Sciatic nerve (tissue), 2 donors: Measurements from ENCODE around the gene MYO5B. TPM values are rescaled to one million over a fixed set of nuclear protein-coding genes. Genes with fewer than 3 reads are reported as not detected.
"Not testable (repeated sequence)": the region's sequence is repeated elsewhere in the genome, so short reads cannot be mapped to it uniquely, and the experiment has no call there.

Source experiments
- ATAC-seq: fragments of 200-7000 bp; cut with Tn5 transposase; one replicate; pipeline ENCODE4 v1.9.1; 2020; ENCODE audit warnings: mild to moderate bottlenecking, moderate library complexity
- DNase-seq: peaks from one replicate; pipeline ENCODE4 v3.0.0-alpha.2; 2020; ENCODE audit warnings: low spot score
- intact Hi-C: fragments of 100-400 bp; cut with DNase I; formaldehyde crosslinking; loops from one replicate; pipeline ENCODE4 v1.14.2; 2022
- total RNA-seq: library from RNA; stranded (reverse); fragmentation: NEBNext Ultra II Directional; extraction: Animal tissue kit (Norgen Biotek cat#: 25700); gene quantifications from one replicate; pipeline ENCODE4 v1.2.1, GENCODE V29; 2021
- donor health status: DM: no; HTN: no; CAD: no.
- donor health status: DM: no; HTN: no; CAD: no.

The MYO5B gene
- total RNA-seq, 1 donor from 2014 or later = 9.9 TPM

DNA sequence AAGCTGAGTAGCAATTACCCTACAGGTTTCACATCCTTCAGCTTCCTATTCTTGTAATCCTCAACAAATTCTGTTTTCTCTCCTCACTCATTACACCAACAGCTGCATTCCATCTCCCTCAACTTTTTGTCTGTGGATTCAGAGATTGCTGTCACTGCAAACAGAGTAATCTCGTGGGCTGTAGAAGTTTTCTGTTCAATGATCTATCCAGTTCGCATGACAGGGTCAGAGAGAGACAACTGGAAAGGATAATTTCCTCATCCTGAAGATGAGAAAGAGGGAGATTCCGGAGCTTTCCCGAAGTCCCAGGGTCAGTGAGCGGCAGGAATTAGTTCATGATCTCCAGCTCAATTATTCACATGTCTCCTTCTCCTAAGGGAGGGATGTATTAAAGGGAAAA lies 75.7 kb downstream of the MYO5B start:
- no peak for DNase-seq

DNA sequence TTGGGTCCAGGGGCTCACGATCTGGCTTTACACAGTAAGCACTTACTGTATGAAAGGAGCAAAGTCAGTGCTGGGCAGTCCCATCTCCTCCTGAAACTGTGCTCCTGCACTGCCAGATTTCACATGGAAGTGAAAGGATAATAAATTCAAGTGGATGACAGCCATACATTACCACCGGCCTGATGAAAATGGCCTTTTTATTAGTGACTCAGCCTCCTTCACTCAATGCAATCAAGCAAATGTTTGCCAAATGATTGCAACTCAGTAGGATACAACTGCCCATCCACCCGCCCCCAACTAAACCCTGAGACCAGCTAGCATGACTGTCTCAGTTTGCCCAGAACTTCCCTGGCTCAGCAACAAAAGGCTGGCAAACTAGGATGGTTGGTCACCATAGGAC lies 77.1 kb downstream of the MYO5B start:
- intact Hi-C loops = no loop called here
- no peak for DNase-seq
- ATAC-seq = no peak

More for the DNA sequence above, 75.7 kb downstream of the MYO5B start:
- intact Hi-C loops = no loop called here
- ATAC-seq = no peak

DNA sequence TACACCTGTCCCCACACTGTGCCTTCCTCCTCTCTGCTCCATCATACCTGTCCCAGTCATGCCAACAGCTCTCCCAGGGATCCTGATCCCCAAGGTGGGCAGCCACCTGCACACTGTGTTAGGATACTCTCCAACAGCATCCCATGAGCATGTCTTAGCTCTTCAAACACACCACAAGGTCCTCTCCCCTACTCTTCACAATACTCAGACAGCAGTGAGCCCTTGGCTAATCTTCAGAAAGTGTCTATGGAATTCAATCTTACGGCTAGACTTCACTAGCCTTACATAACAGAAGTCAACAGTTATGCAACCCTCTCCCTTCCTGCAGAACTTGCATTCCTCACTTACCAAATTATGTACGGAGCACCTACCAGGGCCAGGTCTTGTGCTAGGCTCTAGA lies 79.9 kb downstream of the MYO5B start:
- no peak for DNase-seq
- no peak for ATAC-seq
- intact Hi-C loops = no loop called here

DNA sequence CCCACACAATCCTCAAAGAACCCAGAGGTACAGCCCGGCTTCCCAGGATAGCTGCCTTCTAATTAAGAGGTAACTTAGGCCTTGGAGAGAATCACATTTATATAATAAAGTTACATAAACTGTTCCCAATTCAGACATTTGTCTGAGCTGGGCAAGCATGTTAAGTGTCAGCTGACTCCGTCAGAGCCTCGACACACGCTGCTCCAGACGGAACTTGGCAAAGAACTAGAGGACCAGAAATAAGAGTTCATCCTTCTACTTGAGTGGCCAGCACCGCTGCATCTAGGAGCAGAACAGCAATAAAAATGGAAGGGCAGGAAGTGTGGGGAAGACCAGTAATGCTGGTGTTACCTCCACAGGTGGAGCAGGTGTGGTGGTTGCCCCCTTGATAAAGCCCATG lies 80.5 kb downstream of the MYO5B start:
- no peak for ATAC-seq
- intact Hi-C loops = no loop called here
- DNase-seq = no peak

DNA sequence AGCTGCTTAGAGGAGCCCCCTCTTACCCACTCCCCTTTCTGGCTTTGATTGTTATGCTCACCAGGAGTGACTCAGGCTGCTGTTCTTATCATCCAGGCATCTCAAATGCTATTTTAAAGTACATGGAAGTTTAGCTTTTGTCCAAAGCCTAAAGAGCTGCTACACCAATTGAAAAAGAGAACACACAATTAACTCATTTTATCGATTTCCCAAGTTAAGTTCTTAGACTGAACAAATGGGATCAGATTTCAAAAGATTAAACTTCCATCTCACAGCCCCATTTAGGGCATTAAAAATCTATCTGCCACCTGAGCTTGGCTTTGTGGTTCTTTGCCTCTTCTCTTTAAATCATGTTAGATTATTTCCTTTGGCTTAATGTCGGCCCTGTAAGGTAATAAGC lies 81.2 kb downstream of the MYO5B start:
- no peak for DNase-seq
- ATAC-seq = no peak
- intact Hi-C loops = no loop called here

DNA sequence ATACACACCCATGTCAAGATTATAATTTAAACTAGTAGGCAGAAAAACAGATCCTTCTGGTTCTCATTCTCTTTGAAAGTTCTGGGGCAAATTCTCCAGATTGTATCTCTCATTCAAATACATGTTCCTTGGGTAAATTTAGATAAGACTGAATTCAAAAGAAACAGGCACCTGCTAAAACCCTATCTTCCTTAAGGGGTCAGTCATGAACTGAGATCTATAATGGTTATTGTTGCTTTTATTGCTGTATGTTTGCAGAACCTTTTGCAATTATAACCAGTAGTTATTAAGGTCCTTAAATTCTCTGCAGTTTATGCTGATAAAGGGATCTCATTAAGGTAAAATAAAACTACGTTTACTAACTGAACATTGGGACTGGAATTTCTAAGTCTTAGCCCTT lies 83.5 kb downstream of the MYO5B start:
- no peak for DNase-seq
- intact Hi-C loops = no loop called here
- no peak for ATAC-seq

DNA sequence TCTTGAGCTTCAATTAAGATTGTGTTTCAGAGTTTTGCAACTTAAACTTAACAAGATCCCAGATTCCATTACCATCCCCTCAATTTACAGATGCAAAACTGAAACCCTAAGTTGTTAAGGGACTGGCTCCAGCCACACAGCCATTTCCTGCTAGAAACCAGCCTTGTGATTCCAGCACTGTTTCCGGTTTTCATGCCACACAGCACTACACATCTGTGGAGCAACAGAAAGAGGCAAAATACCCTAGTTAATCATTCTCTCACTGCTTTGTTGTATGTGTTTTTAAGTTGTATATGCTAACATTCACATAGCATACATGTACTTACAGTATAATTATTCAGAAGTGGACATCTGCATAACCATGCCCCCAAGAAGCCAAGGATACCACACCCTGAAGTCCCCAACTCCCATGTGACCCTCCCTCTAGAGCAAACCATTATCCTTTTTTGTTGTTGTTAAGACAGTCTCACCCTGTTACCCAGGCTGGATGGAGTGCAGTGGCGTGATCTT lies 87.4 kb downstream of the MYO5B start:
- intact Hi-C loops = no loop called here
- DNase-seq (no peak), ATAC-seq (no peak)

DNA sequence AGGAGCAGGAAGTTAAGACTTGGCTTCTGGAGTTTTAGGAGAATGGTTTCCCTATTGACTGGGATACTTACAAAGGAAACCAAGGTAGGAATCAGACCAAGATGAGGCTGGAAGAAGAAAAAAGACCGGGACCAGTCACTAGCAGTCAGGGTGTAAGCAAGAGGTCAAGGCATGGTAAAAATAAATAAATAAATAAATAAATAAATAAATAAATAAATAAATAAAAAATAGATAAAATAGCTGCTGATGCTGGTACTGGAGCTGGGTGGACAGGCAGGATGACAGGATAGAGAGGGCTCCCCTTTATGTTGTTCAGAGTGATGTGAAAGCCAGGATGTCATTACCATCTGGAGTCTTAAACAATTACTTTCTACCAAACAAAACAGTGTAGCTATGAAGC lies 89.9 kb downstream of the MYO5B start:
- intact Hi-C loops = no loop called here
- DNase-seq (no peak), ATAC-seq (no peak)

DNA sequence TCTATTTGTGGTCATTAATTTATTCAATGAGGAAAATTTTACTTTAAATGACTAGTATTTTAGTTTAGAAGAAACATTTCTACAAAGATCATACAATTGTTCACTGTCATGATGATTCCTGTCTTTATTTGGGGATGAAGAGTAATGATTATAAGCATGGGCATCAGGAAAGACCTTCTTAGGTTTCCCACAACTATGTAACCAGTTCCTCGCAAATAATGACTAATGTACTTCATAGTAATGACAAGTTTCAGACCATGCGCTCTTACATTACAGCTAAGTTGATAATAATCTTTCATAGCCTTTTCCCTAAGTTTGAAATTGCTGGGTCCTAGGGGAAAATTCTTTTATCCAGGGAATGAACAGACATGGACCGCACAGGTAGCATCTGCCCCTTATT lies 90.5 kb downstream of the MYO5B start:
- ATAC-seq = no peak
- intact Hi-C loops = no loop called here
- no peak for DNase-seq

DNA sequence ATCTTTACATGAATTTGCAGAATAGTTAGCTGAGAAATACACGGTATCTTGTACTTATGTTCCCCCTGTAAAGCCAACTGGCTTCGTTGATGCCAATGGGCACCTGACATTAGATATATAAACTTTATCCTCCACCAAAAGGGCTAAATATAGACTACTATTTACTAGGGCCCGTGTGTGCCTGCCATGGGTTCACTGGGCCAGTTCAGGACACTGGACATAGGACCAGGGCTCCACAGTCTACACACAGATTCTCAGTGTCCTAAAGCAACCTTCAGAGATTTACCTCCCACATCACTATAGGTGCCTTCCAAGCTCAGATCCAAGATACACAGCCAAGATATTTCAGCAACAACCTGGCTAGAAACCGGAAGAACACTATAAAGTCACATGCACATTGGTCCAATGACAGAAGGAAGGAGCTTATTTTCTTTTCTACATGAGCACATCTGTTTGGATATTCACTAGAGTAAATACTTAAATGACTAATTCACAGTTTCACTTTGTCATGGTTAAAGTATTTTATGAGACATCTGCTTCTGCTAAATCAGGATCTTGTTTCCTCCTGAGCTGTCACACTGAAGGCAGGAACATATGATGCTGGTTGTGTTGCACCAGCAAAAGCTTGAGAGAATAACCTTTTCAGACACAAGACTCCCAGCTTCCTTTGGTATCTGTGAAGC lies 95.1 kb downstream of the MYO5B start:
- ATAC-seq (no peak), DNase-seq (no peak)
- intact Hi-C loops = no loop called here

DNA sequence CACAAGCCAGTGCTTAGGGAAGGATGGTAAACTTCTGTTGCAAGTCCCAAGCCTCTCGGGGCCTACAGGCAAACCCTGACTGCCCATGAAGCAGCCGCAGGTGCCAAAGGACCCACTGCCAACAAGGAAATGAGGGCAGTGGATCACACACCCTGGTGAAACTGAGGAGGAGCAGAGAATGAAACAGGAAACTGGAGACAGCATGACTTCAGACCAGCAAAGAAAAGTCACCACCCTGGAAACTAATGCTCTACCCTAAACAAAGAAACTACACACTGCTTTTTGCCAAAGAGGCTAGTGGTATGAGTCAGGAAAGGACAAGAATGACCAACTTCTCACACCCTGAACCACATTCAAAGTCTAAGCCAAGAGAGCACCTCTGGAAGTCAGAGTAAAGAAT lies 97.2 kb downstream of the MYO5B start:
- DNase-seq = no peak
- intact Hi-C loops = no loop called here
- no peak for ATAC-seq

DNA sequence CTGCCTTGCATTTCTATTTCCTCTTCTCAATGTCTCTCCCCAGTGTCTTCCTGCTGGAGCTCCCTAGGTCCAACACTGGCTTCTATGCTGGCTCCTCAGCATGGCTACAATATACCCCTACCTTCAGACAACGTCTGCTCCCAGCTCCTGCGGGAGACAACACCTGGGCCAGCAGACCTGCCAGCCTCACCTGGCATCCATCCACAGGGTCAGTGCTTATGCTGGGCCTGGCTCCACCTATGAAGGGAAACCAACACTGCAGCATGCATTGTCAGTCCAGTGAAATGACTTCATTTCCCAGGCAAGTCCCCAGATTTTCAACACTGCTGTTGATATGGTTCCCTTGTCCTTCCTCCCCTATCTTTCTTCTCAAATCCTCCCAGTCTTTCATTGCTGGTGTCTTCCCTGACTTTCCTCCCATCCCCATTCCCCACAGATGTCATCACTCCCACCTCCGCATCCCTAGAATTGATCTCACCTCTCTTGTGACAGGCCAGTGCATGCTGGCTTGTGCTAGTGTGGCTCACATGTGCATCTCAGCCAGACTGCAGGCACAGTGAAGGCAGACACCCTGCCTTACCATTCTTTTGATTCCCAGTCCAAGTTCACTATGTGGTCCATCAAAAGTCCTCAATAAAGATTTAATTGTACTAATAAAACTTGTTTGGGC lies 98.0 kb downstream of the MYO5B start:
- DNase-seq (no peak), ATAC-seq (no peak)
- intact Hi-C loops = no loop called here

DNA sequence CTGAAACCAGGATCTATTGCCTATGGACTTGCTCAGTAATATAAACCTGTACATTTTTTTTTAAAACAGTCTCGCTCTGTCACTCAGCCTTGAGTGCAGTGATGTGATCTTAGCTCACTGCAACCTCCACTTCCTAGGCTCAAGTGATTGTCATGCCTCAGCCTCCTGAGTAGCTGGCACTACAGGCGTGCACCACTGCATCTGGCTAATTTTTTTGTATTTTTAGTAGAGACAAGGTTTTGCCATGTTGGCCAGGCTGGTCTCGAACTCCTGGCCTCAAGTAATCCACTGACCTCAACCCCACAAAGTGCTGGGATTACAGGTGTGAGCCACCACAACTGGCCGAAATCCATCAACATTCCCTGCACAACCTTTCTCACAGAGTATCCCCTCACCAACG lies 100.2 kb downstream of the MYO5B start:
- DNase-seq, ATAC-seq, intact Hi-C loops: not testable (repeated sequence)

DNA sequence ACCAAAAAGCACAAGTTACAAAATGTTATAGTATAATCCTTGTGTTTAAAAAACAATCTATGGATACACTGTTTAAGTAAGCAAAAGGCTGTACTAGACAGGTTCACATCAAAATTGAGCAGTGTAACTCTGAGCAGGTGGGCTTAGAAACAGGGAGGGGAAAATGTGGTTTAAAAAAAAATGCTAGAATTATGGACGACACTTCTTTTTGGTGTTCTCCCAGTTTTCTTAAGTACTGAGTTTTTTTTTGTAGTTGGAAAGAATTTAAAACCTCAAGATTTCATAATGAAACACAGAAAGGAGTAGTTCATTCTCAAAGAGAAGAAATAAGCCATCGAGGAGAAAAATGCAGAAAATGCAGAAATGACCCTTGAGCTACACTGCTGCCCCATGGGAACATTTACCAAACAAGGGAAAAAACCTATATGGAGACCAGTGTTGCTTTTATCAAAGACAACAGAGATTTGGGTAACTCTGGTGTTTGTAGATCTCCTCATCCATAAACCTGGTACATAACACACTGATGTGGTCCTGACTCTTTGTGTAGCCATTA lies 100.7 kb downstream of the MYO5B start:
- intact Hi-C loops = no loop called here
- DNase-seq (no peak), ATAC-seq (no peak)

DNA sequence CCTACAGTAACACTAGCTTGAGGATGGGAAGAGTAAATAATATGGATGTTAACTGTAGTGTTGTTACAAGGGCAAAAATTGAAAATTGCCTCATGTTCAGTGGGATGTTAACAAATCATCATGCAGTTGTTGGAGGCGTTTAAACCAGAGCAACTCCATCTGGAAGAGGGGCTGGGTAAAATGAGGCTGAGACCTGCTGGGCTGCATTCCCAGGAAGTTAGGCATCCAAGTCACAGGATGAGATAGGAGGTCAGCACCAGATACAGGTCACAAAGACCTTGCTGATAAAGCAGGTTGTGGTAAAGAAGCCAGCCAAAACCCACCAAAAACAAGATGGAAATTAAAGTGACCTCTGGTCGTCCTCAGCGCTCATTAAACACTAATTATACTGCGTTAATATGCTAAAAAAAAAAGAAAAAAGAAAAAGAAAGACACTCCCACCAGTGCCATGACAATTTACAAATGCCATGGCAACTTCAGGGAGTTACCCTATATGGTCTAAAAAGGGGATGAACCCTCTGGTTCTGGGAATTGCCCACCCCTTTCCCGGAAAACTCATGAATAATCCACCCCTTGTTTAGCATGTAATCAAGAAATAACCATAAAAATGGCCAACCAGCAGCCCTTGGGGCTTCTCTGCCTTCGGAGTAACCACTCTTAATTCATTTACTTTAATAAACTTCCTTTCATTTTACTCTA lies 101.4 kb downstream of the MYO5B start:
- DNase-seq = no peak
- no peak for ATAC-seq

DNA sequence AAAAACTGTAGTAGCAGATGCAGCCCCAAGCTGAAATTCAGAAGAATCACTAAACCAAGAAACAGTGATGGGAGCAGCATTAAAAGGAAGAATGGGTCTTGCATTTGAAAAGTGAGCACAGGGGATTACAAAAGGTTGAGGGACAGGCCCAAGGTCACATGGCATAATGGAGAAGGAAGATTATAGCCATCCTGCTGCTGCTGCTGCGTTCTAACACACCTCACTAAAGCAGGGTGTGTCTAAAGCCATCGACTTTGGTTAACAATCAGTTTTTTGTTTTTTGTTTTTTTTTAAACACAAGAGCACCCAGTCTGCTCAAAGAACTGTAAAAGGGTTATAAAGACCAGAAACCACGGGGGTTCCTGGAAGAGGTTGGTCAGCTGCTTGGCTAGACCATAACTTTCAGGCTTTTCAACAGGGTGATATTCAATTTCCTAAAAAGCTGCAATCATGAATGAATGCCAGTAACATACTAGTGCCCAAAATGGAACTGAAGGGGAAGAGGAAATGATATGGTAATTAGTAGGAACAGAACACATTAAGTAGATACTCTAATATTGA lies 102.6 kb downstream of the MYO5B start:
- no peak for ATAC-seq
- intact Hi-C loops = no loop called here

More for the DNA sequence above, 101.4 kb downstream of the MYO5B start:
- intact Hi-C loops = no loop called here

DNA sequence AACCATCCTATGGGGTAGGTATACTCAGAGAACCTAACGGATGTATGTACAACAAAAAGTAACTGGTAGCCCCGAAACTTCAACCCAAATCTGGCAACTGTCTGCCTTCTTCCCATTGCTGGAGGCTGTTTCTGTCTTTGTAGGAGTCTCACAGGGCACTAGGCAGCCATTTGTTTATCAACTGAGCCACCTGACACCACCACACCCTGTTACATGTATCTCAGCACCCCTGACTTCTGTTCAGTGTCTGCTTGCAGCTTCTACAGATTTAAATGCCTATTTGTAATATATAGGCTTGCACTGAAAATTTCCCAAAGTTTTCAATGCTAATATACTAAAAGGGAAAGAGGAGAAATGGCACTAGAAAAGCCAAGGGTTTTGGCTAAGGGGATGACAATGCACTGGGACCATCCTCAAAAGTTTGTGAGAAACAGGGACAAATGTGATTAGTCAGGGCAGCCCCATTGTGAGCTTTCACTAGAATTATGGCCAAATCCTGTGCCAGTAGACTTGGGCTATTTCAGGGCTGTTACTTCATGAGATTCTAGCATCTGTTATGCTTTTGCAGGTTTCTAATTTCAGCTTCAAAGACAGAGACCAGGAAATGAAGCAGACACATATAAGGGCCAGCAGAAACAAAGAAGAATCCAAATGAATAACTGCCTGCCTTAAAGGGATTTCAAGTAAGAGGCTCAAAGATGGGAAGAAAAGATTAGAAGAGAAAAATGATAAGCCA lies 103.3 kb downstream of the MYO5B start:
- no peak for ATAC-seq
- DNase-seq = no peak
- intact Hi-C loops = no loop called here

More for the DNA sequence above, 102.6 kb downstream of the MYO5B start:
- no peak for DNase-seq

DNA sequence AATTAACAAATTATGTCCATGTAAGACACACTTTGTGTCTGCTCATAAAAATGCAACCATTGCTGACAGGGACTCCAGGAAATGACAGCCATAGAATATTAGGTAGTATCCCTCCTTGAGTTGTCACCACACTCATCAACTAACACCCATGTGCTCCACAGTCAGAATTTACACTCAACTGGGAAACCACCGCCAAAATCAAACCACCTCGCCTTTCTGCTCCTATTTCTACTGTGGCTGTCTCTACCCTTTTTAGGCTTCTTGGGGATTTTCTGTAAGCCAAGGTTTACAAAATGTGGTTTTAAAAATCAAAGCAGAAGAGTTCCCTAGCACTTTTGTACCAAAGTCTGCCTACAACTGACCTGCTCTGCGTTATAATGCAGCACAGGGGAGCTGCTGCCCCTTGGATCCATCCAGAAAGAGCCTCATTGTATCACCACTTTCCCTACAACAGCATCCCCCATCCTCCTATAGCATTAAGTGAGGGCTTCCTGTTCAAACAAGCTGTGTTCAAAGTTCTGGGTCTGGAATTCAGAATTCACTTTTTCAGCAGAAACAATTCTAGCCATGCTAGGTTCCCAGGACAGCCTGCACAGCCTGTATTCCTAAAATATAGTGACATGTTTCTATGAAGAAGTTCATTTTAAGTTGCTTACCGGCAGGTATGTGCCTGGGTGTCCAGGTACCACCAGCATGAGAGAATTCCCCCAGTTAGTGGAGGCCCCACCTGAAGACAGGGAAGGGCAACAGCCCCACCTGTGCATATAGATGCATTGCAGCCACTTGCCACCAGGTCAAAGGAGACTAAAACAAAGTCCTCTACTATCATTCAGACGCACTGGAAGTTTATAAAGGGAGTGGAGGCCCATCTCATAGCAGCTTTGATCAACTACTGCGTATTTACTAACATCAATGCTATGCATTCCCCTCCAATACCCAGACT lies 104.3 kb downstream of the MYO5B start:
- DNase-seq (no peak), ATAC-seq (no peak)
- intact Hi-C loops = no loop called here
